Cardiac fibroblast (primary cell): Measurements from ENCODE around the gene SUPT3H.
A peak's percentile ranks its signal among the peaks of the same experiment; 100 is the strongest.
"Not testable (repeated sequence)": the region's sequence is repeated elsewhere in the genome, so short reads cannot be mapped to it uniquely, and the experiment has no call there.

Source experiments
- DNase-seq, 2 donors: peaks; one replicate each; pipeline versions ENCODE4 v3.0.0 to v3.0.0-alpha.2; 2010; ENCODE audit warnings: low read depth in 2 of 2
- H3K4me3 ChIP-seq, 2 donors: replicated peaks in 1 of 2; 1 replicate in 1 of 2; 2 replicates in 1 of 2; pipeline ENCODE4 v1.5.1; 2011; ENCODE audit warnings: low read depth in 2 of 2, low read length in 2 of 2, mild to moderate bottlenecking in 2 of 2, moderate library complexity in 1 of 2
- CTCF ChIP-seq: IDR thresholded peaks from one replicate; pipeline ENCODE4 v1.5.1; 2011; ENCODE audit warnings: low read depth, mild to moderate bottlenecking, low read length, inconsistent platforms

SUPT3H gene

GRCh38 chr6:45297320-45297719, 80.4 kb downstream of the SUPT3H start:
- no peak for DNase-seq
- TF ChIP-seq CTCF, result no peak
- no peak overlapping the region for H3K4me3 ChIP-seq

- not testable (repeated sequence) for H3K4me3 ChIP-seq
- DNase-seq, result peak in 1 of 2 donors; percentile 7
These were observed 83.6 kb downstream of the SUPT3H start for GRCh38 chr6:45294065-45294701.

GRCh38 chr6:45293306-45293705, 84.4 kb downstream of the SUPT3H start:
- DNase-seq, result no peak
- no peak for TF ChIP-seq CTCF
- no peak overlapping the region for H3K4me3 ChIP-seq

GRCh38 chr6:45289751-45290514, 87.8 kb downstream of the SUPT3H start:
- no peak overlapping the region for H3K4me3 ChIP-seq
- TF ChIP-seq CTCF, result no peak
- DNase-seq, result no peak

- H3K4me3 ChIP-seq, DNase-seq: not testable (repeated sequence)
These were observed 91.0 kb downstream of the SUPT3H start for GRCh38 chr6:45286707-45287106.

- no peak overlapping the region for H3K4me3 ChIP-seq
- DNase-seq, result peak in 1 of 2 donors; percentile 26
- TF ChIP-seq CTCF, result no peak
These were observed 99.4 kb downstream of the SUPT3H start for GRCh38 chr6:45278367-45278766.

- not testable (repeated sequence) for H3K4me3 ChIP-seq, DNase-seq
These were observed 100.0 kb downstream of the SUPT3H start for GRCh38 chr6:45277741-45278140.

GRCh38 chr6:45275358-45275757, 102.4 kb downstream of the SUPT3H start:
- no peak overlapping the region for H3K4me3 ChIP-seq
- no peak for TF ChIP-seq CTCF
- no peak for DNase-seq
